Activated gamma-delta T cell treated with anti-CD3 and anti-CD28 coated beads, Interleukin-2, amount 50 U/mL, for 16 hours (primary cell): ENCODE results near the gene TSHZ2.
"Not testable (repeated sequence)": the region's sequence is repeated elsewhere in the genome, so short reads cannot be mapped to it uniquely, and the experiment has no call there.

ENCODE experiments used
- DNase-seq: peaks from one replicate; pipeline ENCODE4 v3.0.0-alpha.2; 2020; ENCODE audit warnings: low read depth

Gene TSHZ2

DNA sequence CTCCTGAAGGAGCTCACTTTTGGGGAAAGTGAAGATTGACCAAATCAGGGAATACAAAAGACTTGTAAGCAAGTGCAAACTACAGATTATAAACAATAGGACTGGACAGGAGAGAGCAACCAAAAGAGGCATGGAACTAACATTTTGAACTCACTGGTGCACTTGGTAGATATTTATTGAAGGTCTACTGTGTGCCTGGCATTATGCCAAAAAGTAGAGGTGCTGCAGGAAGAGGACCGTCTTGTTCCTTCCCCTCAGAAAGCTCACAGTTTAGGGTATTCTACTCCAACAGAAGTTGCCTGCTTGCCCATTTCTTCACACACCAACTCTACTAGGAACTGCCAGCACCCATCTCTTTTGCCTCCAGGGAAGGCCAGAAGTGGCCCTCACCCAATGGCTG is 10.0 kb upstream of the TSHZ2 start:
- no peak for DNase-seq

DNA sequence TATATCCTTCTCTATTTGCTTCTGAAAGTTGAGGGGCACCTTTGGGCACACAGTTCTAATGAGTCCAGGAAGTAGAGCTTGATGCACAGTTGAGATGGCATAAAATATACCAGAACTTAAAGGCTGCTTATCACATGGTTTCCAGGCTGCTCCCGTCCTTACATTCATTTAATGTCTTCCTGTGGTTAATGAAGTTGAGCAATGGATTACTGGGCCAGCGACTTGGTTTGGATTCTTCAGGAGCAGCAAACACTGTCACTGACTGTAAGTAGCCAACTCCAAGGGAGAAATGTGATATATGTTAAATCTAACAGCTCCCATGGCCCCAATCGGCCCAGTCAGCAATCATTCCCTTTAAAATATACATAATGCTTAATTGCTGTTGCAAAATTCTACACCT is 9.0 kb upstream of the TSHZ2 start:
- DNase-seq: no peak

DNA sequence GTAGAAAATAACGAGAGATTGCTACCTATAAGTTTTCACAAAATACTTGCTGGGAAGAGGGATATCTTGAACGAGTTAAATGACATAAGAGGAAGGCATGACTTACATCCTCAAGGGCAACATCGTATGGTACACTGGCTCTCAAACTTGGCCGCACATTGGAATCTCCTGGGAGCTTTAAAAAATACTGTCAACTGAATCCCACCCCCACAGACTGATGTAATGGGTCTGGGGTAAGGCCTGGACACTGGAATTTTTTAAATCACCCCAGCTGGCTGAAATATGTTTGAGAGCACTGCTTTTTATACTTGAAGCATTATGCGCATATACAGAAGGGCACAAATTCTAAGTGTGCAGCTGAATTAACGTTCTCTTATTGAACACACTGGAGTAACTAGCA is 8.0 kb upstream of the TSHZ2 start:
- DNase-seq: no peak

DNA sequence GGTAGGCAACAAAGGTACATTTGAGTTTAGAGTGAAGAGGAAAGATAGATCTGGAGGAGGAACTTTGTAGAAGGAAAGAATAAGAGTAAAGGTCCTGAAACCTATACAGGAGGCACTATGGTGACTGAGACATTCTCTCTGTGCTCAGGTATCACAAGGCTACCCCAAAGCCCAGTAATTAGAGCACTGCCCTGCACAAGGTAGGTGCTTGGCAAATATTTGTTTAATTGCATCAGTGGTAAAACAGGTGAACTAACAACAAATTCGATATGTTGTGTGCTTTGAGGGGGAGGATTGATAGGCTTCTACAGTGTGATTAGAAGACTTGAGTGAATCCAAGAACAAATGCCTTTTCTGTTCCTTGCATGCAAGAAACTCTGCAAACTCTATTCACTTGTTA is 6.8 kb upstream of the TSHZ2 start:
- DNase-seq: no peak

DNA sequence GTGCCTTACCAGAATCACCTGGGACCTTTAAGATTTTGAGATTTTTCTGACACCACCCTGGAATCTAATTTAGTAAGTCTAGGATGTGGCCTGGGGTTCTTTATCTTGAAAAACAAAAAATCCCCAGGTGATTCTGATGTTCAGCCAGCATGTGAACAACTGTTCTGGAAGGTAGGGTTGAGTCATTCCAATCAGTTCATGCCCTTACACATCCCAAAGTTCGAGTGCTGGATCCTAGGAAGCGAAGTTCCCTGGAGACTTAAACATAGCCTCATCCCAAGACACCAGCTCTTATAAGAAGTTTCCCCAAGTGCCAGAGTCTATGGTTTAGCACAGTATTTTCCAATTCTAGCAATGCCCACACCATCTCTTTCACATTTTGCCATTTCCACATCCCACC is 6.3 kb upstream of the TSHZ2 start:
- no peak for DNase-seq

DNA sequence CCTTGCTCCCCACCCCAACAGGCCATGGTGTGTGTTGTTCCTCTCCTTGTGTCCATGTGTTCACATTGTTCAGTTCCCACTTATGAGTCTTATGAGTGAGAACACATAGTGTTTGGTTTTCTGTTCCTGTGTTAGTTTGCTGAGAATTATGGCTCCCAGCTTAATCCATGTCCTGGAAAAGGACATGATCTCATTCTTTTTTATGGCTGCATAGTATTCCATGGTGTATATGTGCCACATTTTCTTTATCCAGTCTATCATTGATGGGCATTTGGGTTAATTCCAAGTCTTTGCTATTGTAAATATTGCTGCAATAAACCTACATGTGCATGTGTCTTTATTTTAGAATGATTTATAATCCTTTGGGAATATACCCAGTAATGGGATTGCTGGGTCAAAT is 5.6 kb upstream of the TSHZ2 start:
- DNase-seq: not testable (repeated sequence)

DNA sequence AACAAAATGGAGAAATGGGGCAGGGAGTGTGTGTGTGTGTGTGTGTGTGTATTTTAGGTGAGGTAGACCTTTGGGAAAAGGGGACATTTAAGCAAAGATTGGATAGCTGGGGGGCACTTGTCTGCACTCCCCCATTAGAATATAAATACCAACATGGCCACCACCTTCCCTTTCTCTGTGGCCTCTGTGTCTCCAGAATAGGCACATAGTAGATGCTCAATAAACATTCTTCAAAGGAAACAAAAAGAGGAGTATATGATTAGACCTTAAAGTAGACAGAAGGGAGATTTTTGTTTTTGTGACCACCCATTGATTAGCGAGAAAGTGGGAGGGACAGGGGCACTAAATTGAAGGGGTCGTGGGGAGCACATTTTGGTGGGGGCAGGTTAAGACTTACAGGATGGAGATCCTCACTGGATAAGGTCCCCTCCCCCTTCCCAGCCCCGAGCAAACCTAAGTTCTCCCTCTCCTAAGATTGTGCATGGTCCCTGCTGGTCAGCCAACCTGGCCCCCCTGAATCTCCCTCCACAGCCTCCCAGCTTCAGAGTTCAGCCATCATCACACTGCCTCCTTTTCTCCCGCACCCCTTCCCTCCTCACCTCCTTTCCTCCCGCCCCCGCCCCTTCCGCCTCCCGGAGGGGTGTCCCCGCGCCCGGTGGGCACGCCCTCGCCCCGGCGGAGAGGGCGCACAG is 514 bp upstream of the TSHZ2 start:
- DNase-seq: no peak

DNA sequence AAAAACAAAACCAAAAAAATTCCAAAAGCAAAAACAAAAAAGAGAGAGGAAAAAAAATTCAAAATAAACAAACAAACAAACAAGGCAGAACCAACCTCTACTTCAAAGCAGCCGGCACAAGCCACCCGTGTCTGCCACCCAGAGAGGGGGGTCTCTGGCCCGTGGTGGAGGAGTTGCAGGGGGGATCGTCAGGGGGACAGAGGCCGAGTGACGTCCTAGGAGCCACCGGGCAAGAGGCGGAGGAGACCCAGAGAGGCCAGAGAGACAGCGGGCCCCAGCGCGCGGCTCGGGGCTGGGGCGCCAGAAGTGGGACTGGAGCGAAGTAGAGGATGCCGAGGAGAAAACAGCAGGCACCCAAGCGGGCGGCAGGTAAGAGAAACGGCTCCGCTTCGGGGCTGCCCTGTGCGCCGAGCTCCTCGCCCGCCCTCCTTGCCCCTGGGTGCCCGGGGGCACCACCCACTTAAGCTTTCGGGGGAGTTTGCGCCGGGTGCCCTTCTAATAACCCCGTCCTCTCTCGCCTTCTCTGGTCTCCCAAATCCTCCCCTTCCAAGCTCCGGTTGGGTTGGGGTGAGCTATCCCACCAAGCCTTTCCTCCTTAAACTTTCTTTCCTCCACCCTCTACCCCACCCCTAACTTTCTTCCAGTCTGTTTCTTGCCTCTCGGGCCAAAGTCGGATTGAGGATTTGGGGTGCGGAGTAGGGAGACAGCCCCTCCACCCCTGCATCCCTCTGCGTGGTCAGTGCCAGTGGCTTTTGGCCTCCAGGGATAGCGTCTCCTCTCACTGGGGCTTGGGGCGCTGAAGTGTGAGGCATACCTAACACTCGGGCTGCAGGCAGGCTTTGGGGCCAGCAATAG is 1.0 kb downstream of the TSHZ2 start:
- DNase-seq: no peak

DNA sequence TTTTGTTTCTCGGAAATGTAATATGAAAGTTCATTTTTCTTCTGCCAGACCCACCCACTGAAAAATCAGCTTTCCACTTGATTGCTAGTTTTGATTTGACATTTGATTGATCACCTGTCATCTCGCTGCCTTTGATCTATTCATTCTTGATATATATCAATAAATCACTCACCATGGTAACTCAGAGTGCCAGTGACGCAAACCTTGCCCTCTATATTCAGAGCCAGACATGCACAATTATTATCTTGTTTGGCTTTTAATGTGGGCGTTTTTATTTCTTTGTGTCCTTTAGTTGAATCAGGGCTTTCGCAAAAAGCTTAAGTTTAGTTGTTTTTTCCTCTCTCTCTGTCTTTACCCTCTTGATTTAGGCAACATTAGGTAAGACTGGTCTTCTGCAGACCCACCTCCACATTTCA is 2.0 kb downstream of the TSHZ2 start:
- DNase-seq: no peak

DNA sequence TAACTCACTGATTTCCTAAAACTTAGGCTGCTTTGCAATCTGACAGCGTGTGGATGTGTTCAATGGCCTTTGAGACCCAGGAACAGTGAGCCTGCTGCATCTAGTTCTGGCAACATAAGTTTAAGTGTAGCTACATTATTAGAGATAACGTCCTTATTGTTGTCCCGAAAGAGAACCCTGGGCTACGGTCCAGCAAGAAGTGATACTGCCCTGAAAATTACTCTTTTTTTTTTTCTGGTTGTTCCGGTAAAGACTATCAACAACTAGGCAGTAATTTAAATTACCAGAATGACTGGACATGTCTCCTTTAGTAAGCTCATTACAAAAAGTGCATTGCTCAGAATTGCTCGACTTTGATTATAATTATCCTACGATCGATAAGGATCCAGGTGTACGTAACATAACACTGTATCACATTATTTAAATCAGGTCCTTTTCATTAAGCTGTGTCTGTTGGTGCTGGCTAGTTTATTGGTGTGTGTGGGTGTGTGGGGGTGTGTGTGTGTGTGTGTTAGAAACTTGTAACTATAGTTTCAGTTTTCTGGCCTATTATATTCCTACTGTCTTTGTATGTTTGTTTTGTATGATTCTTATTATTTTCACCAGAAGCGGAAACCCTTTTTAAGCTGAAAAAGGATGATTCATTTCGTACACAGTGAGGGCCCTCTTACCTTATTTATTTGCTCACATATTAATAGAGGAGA is 3.0 kb downstream of the TSHZ2 start:
- no peak for DNase-seq

DNA sequence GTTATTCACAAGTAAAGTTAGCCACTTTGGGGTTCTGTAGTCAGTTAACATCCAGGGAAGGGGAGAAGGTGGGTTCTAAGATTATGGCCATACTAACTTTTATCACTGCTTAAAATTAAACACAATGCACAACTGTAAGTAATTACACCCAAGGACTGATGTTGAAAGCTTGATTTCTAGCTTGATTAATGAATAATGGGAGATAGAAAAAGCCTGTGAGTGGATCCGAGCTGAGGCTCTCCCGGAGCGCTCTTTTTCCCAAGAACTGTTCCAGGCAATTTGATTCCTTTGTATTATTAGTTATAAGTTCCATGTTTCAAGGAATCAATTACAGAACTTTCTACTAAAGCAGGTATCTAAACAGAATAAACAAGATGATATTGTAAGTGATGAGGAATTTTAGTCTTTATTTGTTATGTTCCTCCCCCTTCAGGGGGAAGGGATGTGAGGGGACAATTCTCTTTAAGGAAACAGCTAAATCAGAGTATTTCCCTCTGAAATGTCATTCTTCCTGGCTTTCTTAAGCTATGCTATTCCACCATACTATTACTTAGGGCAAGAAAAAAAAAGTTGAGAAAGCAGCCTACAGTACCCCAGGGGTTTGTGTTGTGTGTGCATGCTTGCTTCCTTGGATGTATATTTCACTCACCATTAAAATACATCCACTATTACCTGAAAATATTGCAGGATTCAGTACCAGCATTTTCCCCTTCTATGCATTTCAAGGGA is 3.8 kb downstream of the TSHZ2 start:
- no peak for DNase-seq

DNA sequence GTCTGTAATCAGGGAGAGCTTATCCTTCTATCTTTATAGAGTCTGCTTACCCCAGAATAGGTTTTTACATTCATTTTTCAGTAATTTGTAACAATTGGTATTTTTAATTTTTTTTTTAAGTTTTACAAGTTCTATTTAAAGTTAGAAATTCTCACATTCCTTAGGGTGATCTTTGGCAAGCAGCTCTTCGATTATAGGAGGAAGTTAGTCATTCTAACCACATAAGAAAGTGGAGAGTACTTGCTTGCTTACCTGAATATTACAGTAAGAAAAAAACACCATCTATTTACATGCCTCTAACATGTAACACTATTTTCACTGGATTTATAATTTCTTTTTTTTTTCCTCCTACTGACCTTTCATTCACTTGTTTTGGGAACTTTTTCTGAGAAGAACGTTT is 6.7 kb downstream of the TSHZ2 start:
- no peak for DNase-seq

DNA sequence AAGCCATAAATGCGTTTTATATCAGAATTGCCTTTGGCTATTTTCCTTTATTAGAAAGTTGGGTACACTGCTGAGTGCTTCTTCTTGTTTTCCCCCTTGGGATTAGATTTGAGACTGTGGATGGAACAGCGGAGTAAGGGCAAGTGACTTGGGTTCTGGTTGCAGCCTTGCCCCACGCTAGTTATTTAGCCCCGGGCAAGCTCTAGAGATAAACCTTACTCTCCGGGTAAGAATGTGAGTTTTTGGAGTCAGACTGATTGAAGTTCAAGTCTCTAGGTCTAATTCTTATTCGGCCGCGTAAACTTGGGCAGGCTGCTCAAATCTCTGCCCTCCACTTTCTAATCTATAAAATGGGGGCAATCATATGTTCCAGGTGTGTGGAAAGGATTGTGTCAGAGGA is 8.9 kb downstream of the TSHZ2 start:
- DNase-seq: no peak

DNA sequence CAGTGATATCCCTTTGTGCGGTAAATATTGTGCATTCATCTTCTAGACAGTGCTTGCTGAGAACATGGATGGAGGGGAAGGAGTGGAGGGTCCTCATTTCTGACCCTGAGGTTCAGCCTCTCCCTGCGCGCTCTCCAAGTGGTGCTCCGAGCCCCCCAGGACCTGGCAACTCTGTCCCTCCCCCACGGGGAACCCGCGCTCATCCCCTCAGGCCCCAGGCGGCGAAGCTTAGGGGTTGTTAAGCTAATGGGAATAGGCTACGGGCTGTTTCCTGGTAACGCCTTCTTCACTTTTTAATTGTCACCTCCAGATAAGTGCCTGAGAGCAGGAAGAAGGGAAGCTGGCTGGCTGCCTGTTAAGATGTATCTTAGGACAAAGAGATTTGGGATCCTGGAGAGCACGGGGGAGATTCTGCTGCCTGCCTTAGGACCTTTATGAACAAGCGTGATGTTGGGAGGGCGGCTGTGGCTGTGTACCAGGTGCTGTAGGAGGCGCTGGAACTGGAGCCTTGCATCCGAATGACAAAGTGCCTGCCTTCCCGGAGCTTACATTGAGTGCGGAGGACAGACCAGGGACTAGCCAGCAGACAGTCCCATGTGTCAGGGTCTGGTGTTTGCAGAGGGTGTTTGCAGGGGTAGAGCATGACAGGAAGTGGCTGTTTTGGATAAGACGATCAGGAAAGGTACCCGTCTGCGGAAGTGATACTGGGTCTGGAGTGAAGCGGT is 11.7 kb downstream of the TSHZ2 start:
- no peak for DNase-seq

DNA sequence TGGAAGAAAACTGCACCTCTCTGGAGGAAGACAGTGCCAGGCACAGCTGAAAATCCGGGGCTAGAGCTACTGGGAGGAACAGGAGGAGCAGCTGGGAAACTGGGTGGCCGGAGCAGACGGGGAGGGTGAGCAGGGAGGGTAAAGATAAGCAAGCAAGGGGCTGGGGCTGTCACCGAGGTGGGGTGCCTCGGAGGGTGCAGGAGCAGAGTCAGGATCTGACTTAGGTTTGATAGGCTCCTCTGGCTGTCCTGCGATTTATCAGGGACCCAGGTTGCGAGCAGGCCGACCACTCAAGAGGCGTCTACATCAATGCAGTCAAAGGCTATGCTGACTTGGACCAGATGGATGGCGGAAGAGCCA is 12.3 kb downstream of the TSHZ2 start:
- DNase-seq: no peak

DNA sequence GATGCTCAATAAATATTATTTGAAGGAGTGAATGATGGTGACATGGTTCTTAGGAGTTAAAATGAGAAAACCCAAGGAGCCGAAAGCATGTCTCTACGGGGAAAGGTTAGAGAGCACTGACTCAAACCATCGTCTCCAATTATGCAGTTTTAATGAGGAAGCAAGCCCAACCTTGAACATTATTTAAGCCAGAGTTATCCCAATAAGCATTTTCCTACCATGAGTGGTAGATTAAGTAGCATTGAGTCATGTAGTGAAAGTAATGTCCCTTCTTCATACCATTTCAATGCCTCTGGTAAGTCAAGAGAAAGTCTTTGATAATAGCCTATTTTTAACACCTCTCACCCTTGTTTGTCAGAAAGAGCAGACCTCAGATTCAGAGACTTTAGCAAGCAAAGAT is 13.5 kb downstream of the TSHZ2 start:
- DNase-seq: no peak

DNA sequence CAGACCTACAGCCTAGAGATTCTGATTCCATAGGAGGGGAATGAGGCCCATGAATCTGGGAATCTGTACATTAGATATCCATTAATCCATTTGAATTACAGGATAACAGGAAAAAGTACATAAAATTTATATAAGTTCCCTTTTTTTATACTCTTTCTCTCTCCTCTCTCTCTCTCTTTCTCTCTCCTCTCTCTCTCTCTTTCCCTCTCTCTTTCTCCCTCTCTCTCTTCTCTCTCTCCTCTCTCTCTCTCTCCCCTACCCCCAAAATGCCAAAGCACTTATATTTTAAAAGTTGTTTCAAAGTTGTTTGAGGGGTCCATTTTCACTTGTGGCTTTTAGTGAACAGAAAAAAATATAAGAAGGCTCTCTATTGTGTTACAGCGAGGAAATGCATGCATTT is 15.1 kb downstream of the TSHZ2 start:
- DNase-seq: no peak

DNA sequence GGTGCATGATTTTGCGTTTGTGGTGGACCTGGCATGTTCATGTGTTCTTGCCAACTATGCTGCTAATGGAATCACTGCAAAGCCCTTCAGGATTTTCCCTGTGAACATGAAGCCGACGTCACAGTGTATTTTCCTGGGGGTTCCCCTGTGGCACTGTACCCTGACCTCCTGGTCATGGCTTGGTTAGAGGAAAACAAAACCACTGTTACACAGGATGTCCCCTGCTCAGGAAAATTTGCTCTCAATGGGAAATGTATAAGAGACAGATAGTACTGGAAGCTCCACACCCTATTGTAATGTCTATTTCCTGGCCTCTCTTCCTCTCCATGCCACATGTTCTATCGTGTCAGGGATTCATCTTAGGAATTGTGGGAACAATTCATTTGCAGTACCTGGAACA is 19.7 kb downstream of the TSHZ2 start:
- no peak for DNase-seq

DNA sequence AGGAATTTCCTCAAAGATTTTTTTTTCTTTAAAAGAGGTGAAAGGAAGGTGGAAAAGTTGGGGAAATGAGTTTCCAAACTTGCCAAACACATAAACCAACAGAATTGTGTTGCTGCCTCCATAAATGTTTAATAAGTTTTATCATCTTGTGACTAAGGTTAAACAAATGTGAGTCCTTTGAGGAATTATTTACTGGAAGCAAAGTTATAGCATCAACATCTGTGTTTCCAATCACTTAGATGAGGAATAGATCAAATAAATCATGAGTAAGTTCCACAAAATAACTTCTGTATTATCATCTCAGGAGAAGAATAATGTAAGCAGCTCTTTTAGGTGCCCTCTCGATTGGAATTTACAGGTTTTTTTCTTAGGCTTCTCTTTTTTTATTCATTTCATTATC is 20.5 kb downstream of the TSHZ2 start:
- DNase-seq: no peak

DNA sequence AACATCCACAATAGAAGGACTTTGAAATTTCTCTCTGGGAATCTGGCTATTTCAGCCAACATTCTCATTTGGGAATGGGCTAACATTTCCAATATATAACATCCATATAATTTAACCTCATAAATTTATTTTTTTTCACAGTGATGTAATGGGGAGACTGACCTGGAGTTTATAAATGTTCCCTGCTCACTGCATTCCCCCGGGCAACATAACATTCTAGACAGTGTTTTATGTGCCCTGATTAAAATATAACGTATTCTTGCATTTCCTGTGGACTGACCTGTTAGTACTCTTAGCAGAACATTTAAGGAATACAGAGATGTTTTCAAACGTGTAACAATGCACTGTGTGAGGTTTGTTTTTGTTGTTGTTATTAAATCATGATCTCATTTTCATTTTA is 20.9 kb downstream of the TSHZ2 start:
- no peak for DNase-seq

DNA sequence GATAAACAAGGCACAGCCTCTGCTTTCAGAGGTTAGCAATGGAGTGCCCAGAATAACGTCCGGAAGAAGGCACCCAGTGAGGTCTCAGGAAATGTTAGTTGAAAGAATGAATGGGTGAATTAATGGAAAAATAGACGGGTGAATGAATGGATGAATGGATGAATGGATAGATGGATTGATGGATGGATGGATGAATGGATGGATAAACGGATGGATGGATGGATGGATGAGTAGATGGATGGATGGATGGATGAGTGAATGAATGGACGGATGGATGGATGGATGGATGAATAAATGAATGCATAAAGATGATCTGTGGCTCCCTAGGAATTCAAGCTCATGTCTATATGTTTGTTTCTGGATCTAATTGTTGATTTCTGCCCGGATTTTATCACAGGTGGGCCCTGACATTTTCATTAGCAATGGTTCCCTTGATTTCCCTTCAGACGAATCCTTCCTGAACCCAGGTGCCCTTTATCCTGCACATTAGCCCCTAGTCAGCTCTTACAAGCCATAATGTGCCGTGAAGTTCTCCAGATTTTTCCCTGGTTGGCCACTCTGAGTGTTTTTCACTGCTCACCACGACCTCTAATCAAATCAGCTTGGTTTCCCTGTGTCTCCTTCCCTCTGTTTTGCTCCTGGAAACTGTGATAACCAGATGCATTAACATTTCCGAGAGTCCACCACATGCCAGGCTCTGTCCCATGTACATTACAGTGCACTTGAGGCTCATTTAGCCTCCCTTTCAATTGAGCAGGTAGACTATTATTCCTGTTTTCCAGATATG is 22.2 kb downstream of the TSHZ2 start:
- DNase-seq: no peak
